Liver (tissue), 9 donors: ENCODE data around the gene TMED3. TPM values are rescaled to one million over a fixed set of nuclear protein-coding genes. Genes with fewer than 3 reads are reported as not detected.

ENCODE experiments used
- DNase-seq: peaks from one replicate; pipeline ENCODE4 v3.0.0-alpha.2; 2017; ENCODE audit warnings: low spot score
- H3K27ac ChIP-seq, 2 donors: one replicate each; pipeline ENCODE4 v1.7.0; 2013; ENCODE audit warnings: inconsistent platforms in 2 of 2, low read length in 2 of 2, control low read depth in 1 of 2, low read depth in 1 of 2, mild to moderate bottlenecking in 1 of 2
- H3K27me3 ChIP-seq, 4 donors: one replicate each; pipeline versions ENCODE4 v1.6.1 to v1.7.0; 2013; ENCODE audit warnings: low read length in 3 of 4, inconsistent platforms in 1 of 4, mild to moderate bottlenecking in 1 of 4, moderate library complexity in 1 of 4; ENCODE audit not compliant: control insufficient read depth in 4 of 4, insufficient read depth in 4 of 4
- H3K36me3 ChIP-seq, 4 donors: one replicate each; pipeline versions ENCODE4 v1.6.1 to v1.7.0; 2013; ENCODE audit warnings: low read length in 3 of 4, mild to moderate bottlenecking in 3 of 4, low read depth in 1 of 4, moderate library complexity in 1 of 4; ENCODE audit not compliant: control insufficient read depth in 4 of 4, insufficient read depth in 3 of 4
- H3K4me1 ChIP-seq, 4 donors: one replicate each; pipeline versions ENCODE4 v1.6.1 to v1.7.0; 2013; ENCODE audit warnings: low read length in 3 of 4, mild to moderate bottlenecking in 3 of 4, moderate library complexity in 1 of 4; ENCODE audit not compliant: control insufficient read depth in 4 of 4, insufficient read depth in 4 of 4
- H3K4me3 ChIP-seq, 3 donors: one replicate each; pipeline versions ENCODE4 v1.6.1 to v1.7.0; 2013; ENCODE audit warnings: low read length in 3 of 3, control low read depth in 1 of 3, low read depth in 1 of 3, mild to moderate bottlenecking in 1 of 3
- H3K9ac ChIP-seq, 2 donors: one replicate each; pipeline ENCODE4 v1.7.0; 2013; ENCODE audit warnings: low read length in 2 of 2, mild to moderate bottlenecking in 2 of 2, moderate library complexity in 2 of 2, control low read depth in 1 of 2, low read depth in 1 of 2
- H3K9me3 ChIP-seq, 4 donors: one replicate each; pipeline versions ENCODE4 v1.6.1 to v1.7.0; 2013; ENCODE audit warnings: low read length in 3 of 4; ENCODE audit not compliant: control insufficient read depth in 4 of 4
- ATF3 ChIP-seq: IDR thresholded peaks from 2 replicates; pipeline ENCODE4 v1.6.1; 2016; ENCODE audit warnings: antibody characterized with exemption
- CTCF ChIP-seq: fragments of 150-350 bp; IDR thresholded peaks from 2 replicates; pipeline ENCODE4 v1.5.1; 2017; ENCODE audit warnings: improper control_type of control experiment, low read depth, low read length; ENCODE audit not compliant: missing input control
- EGR1 ChIP-seq, 2 donors: IDR thresholded peaks; 2 replicates each; pipeline ENCODE4 v1.6.1; 2016 to 2018; ENCODE audit warnings: antibody characterized with exemption in 2 of 2, low read depth in 2 of 2
- FOXA2 ChIP-seq: IDR thresholded peaks from 2 replicates; pipeline ENCODE4 v1.6.1; 2016; ENCODE audit warnings: antibody characterized with exemption
- GABPA ChIP-seq, 2 donors: IDR thresholded peaks in 1 of 2; conservative IDR thresholded peaks in 1 of 2; 2 replicates each; pipeline ENCODE4 v1.6.1; 2016; ENCODE audit warnings: antibody characterized with exemption in 2 of 2, mild to moderate bottlenecking in 1 of 2, moderate library complexity in 1 of 2
- HNF4A ChIP-seq, 2 donors: conservative IDR thresholded peaks; 2 replicates each; pipeline ENCODE4 v1.6.1; 2016; ENCODE audit warnings: antibody characterized with exemption in 2 of 2, mild to moderate bottlenecking in 2 of 2
- HNF4G ChIP-seq: IDR thresholded peaks from 2 replicates; pipeline ENCODE4 v1.6.1; 2016; ENCODE audit warnings: antibody characterized with exemption
- RAD21 ChIP-seq, 2 donors: IDR thresholded peaks; 2 replicates each; pipeline ENCODE4 v1.6.1; 2016; ENCODE audit warnings: antibody characterized with exemption in 2 of 2, mild to moderate bottlenecking in 2 of 2
- REST ChIP-seq: IDR thresholded peaks from 2 replicates; pipeline ENCODE4 v1.6.1; 2016; ENCODE audit warnings: antibody characterized with exemption, mild to moderate bottlenecking
- SP1 ChIP-seq: IDR thresholded peaks from 2 replicates; pipeline ENCODE4 v1.6.1; 2018; ENCODE audit warnings: antibody characterized with exemption, mild to moderate bottlenecking
- TAF1 ChIP-seq: conservative IDR thresholded peaks from 2 replicates; pipeline ENCODE4 v1.6.1; 2016; ENCODE audit warnings: antibody characterized with exemption, mild to moderate bottlenecking
- ZBTB33 ChIP-seq: IDR thresholded peaks from 2 replicates; pipeline ENCODE4 v1.6.1; 2016; ENCODE audit warnings: antibody characterized with exemption
- WGBS: extraction: QIAGEN DNeasy Blood & Tissue Kit; methylation state at CpG from one replicate; pipeline ENCODE4 v1.1.7; 2013; 5-methylcytosine and 5-hydroxymethylcytosine counted together
- polyA plus RNA-seq, 2 donors: library from polyadenylated mRNA; stranded (reverse) in 1 of 2; unstranded in 1 of 2; fragments of 200-250 nt in 1 of 2; fragments of >200 nt in 1 of 2; fragmentation: Nextera tagmentation in 1 of 2; extraction: Ambion mirVana in 1 of 2; gene quantifications; one replicate each; pipeline versions ENCODE4 v1.2.1 to v1.2.3, GENCODE V29; 2013 to 2015
- total RNA-seq, 2 donors: library from RNA; depleted of rRNA; stranded (reverse); fragments of >200 nt; gene quantifications; one replicate each; pipeline ENCODE4 v1.2.3, GENCODE V29; 2014
- donor health status: healthy.
- donor health status: healthy.
- donor health status: healthy.
- donor health status: healthy.
- donor health status: healthy.

The TMED3 gene
- total and polyA plus RNA-seq, 4 donors: 11.0 to 28.1 (median 14.0) TPM

GRCh38 chr15:79294075-79294474 lies 16.8 kb upstream of the TMED3 start:
- Histone ChIP-seq H3K9me3 (no peaks in the 10 kb centered on the region), H3K4me3 (no peak overlapping the region), H3K27me3 (peaks cover 0 to under 1% (median 0%) of the 10 kb centered on the region in 4 donors), H3K36me3 (no peaks in the 10 kb centered on the region), H3K9ac (no peak overlapping the region), H3K27ac (no peak overlapping the region), H3K4me1 (no peaks in the 10 kb centered on the region)
- TF ChIP-seq FOXA2 (no peak), REST (peak; percentile 60)
- no peak for DNase-seq
- WGBS: 72% methylated on average over 7 of the region's 7 CpGs

- TF ChIP-seq EGR1 (IDR thresholded peaks at IDR 0.05; ENCODE audit: low read depth in 2 of 2): no peak
- no peak for TF ChIP-seq HNF4A (conservative IDR thresholded peaks at IDR 0.05)
- TF ChIP-seq FOXA2: no peak
- no peak for TF ChIP-seq HNF4G
- TF ChIP-seq RAD21 (IDR thresholded peaks at IDR 0.05): no peak
- TF ChIP-seq SP1: no peak
- TF ChIP-seq TAF1: no peak
- no peak for TF ChIP-seq ATF3
- TF ChIP-seq GABPA (IDR thresholded peaks at IDR 0.05 in 1 of 2, conservative IDR thresholded peaks at IDR 0.05 in 1 of 2): no peak
- no peak overlapping the region for H3K27ac ChIP-seq
- 40% methylated on average over 4 of the region's 4 CpGs for WGBS
- H3K4me1 ChIP-seq: no peaks in the 10 kb centered on the region
- H3K9ac ChIP-seq: no peak overlapping the region
- no peak overlapping the region for H3K4me3 ChIP-seq
- no peaks in the 10 kb centered on the region for H3K9me3 ChIP-seq
- H3K27me3 ChIP-seq: peaks cover 0 to 4% (median 0%) of the 10 kb centered on the region in 4 donors
- H3K36me3 ChIP-seq: no peaks in the 10 kb centered on the region
- no peak for DNase-seq
Observed at GRCh38 chr15:79296583-79296982, 14.3 kb upstream of the TMED3 start.

- Histone ChIP-seq H3K4me3 (no peak overlapping the region), H3K9me3 (no peaks in the 10 kb centered on the region), H3K9ac (no peak overlapping the region), H3K36me3 (no peaks in the 10 kb centered on the region), H3K27me3 (peaks cover 0 to 4% (median 0%) of the 10 kb centered on the region in 4 donors), H3K4me1 (no peaks in the 10 kb centered on the region), H3K27ac (no peak overlapping the region)
- TF ChIP-seq ZBTB33: no peak
- TF ChIP-seq HNF4G: no peak
- TF ChIP-seq ATF3: no peak
- TF ChIP-seq SP1: no peak
- TF ChIP-seq CTCF: no peak
- 78% methylated on average over 7 of the region's 7 CpGs for WGBS
- DNase-seq: no peak
Observed at GRCh38 chr15:79299126-79299840, 11.6 kb upstream of the TMED3 start.
